Measurements from ENCODE around the gene HNRNPA3.
A peak's percentile ranks its signal among the peaks of the same experiment; 100 is the strongest.
"Not testable (repeated sequence)": the region's sequence is repeated elsewhere in the genome, so short reads cannot be mapped to it uniquely, and the experiment has no call there.

HNRNPA3 gene

GRCh38 chr2:177234267-177234666 lies 21.7 kb downstream of the HNRNPA3 start:
- no peak for DNase-seq (ENCODE audit: low spot score)

- no peak for DNase-seq (ENCODE audit: low spot score)
Observed at GRCh38 chr2:177235855-177236437, 23.4 kb downstream of the HNRNPA3 start.

GRCh38 chr2:177237932-177238331 lies 25.3 kb downstream of the HNRNPA3 start:
- no peak for DNase-seq (ENCODE audit: low spot score)

- no peak for DNase-seq (ENCODE audit: low spot score)
Observed at GRCh38 chr2:177239053-177239452, 26.5 kb downstream of the HNRNPA3 start.

- DNase-seq (ENCODE audit: low spot score), result no peak
Observed at GRCh38 chr2:177239932-177240630, 27.5 kb downstream of the HNRNPA3 start.

- DNase-seq (ENCODE audit: low spot score), result no peak
Observed at GRCh38 chr2:177241711-177242120, 29.1 kb downstream of the HNRNPA3 start.

GRCh38 chr2:177242121-177242987 lies 29.8 kb downstream of the HNRNPA3 start:
- DNase-seq (ENCODE audit: low spot score), result peak; percentile 75

- DNase-seq (ENCODE audit: low spot score), result no peak
Observed at GRCh38 chr2:177243073-177243472, 30.5 kb downstream of the HNRNPA3 start.

- no peak for DNase-seq (ENCODE audit: low spot score)
Observed at GRCh38 chr2:177243476-177243875, 30.9 kb downstream of the HNRNPA3 start.

GRCh38 chr2:177244244-177244771 lies 31.7 kb downstream of the HNRNPA3 start:
- DNase-seq (ENCODE audit: low spot score), result no peak

GRCh38 chr2:177245010-177245422 lies 32.4 kb downstream of the HNRNPA3 start:
- peak; percentile 56 for DNase-seq (ENCODE audit: low spot score)

GRCh38 chr2:177246000-177246399 lies 33.4 kb downstream of the HNRNPA3 start:
- DNase-seq (ENCODE audit: low spot score), result no peak

- not testable (repeated sequence) for DNase-seq (ENCODE audit: low spot score)
Observed at GRCh38 chr2:177246523-177247030, 34.0 kb downstream of the HNRNPA3 start.

GRCh38 chr2:177247693-177248262 lies 35.2 kb downstream of the HNRNPA3 start:
- no peak for DNase-seq (ENCODE audit: low spot score)

GRCh38 chr2:177249038-177249437 lies 36.4 kb downstream of the HNRNPA3 start:
- DNase-seq (ENCODE audit: low spot score), result no peak

- no peak for DNase-seq (ENCODE audit: low spot score)
Observed at GRCh38 chr2:177250461-177250860, 37.9 kb downstream of the HNRNPA3 start.

- DNase-seq (ENCODE audit: low spot score), result no peak
Observed at GRCh38 chr2:177251165-177251542, 38.6 kb downstream of the HNRNPA3 start.

- no peak for DNase-seq (ENCODE audit: low spot score)
Observed at GRCh38 chr2:177252808-177253531, 40.4 kb downstream of the HNRNPA3 start.

- DNase-seq (ENCODE audit: low spot score), result no peak
Observed at GRCh38 chr2:177253704-177254103, 41.1 kb downstream of the HNRNPA3 start.

GRCh38 chr2:177254433-177255226 lies 42.0 kb downstream of the HNRNPA3 start:
- no peak for DNase-seq (ENCODE audit: low spot score)

GRCh38 chr2:177255227-177255601 lies 42.6 kb downstream of the HNRNPA3 start:
- DNase-seq (ENCODE audit: low spot score), result no peak
